Ishikawa (cell line): ENCODE results near the gene NTSR1.
A peak's percentile ranks its signal among the peaks of the same experiment; 100 is the strongest.

Source experiments
- CEBPB ChIP-seq: IDR thresholded peaks from 2 replicates; pipeline ENCODE4 v1.6.1; 2012
- CREB1 ChIP-seq: IDR thresholded peaks from 2 replicates; pipeline ENCODE4 v1.6.1; 2012; ENCODE audit warnings: low read depth
- EGR1 ChIP-seq: IDR thresholded peaks from 2 replicates; pipeline ENCODE4 v1.6.1; 2012
- EP300 ChIP-seq: IDR thresholded peaks from 2 replicates; pipeline ENCODE4 v1.6.1; 2012; ENCODE audit warnings: borderline replicate concordance
- FOXM1 ChIP-seq: IDR thresholded peaks from 2 replicates; pipeline ENCODE4 v1.6.1; 2012; ENCODE audit warnings: low read depth, borderline replicate concordance
- MAX ChIP-seq: IDR thresholded peaks from 2 replicates; pipeline ENCODE4 v1.6.1; 2012
- NFIC ChIP-seq: IDR thresholded peaks from 2 replicates; pipeline ENCODE4 v1.6.1; 2012
- RAD21 ChIP-seq: IDR thresholded peaks from 2 replicates; pipeline ENCODE4 v1.6.1; 2012; ENCODE audit warnings: low read depth
- REST ChIP-seq: IDR thresholded peaks from 2 replicates; pipeline ENCODE4 v1.6.1; 2012; ENCODE audit warnings: low read depth, mild to moderate bottlenecking
- TAF1 ChIP-seq: IDR thresholded peaks from 2 replicates; pipeline ENCODE4 v1.6.1; 2012; ENCODE audit warnings: low read depth, mild to moderate bottlenecking
- TCF12 ChIP-seq: IDR thresholded peaks from 2 replicates; pipeline ENCODE4 v1.6.1; 2012; ENCODE audit warnings: low read depth
- TEAD4 ChIP-seq: IDR thresholded peaks from 2 replicates; pipeline ENCODE4 v1.6.1; 2012
- USF1 ChIP-seq: IDR thresholded peaks from 2 replicates; pipeline ENCODE4 v1.6.1; 2012
- YY1 ChIP-seq: IDR thresholded peaks from 2 replicates; pipeline ENCODE4 v1.6.1; 2012; ENCODE audit warnings: low read depth
- ZBTB7A ChIP-seq: IDR thresholded peaks from 2 replicates; pipeline ENCODE4 v1.6.1; 2012; ENCODE audit warnings: low read depth

The NTSR1 gene

GRCh38 chr20:62807444-62808210, 99.0 kb downstream of the NTSR1 start:
- TF ChIP-seq TCF12 (no peak), EP300 (no peak), MAX (no peak)

GRCh38 chr20:62808211-62808865, 99.7 kb downstream of the NTSR1 start:
- TF ChIP-seq EGR1 (no peak), RAD21 (peak; percentile 73), EP300 (no peak)

- TF ChIP-seq EP300, result no peak
- TF ChIP-seq REST, result no peak
- no peak for TF ChIP-seq NFIC
- TF ChIP-seq RAD21, result no peak
- TF ChIP-seq TCF12, result no peak
- TF ChIP-seq CREB1, result no peak
- no peak for TF ChIP-seq FOXM1
- TF ChIP-seq EGR1, result no peak
- TF ChIP-seq TEAD4, result no peak
- TF ChIP-seq ZBTB7A, result no peak
- no peak for TF ChIP-seq TAF1
- TF ChIP-seq CEBPB, result no peak
- no peak for TF ChIP-seq YY1
- TF ChIP-seq MAX, result no peak
Measured at GRCh38 chr20:62809530-62810428, 101.1 kb downstream of the NTSR1 start.

GRCh38 chr20:62811320-62811719, 102.7 kb downstream of the NTSR1 start:
- TF ChIP-seq REST (no peak), ZBTB7A (no peak), EGR1 (no peak), USF1 (no peak), TCF12 (no peak), MAX (no peak), EP300 (no peak), YY1 (no peak), TEAD4 (no peak), RAD21 (no peak), CREB1 (no peak), TAF1 (no peak), FOXM1 (no peak), CEBPB (no peak), NFIC (no peak)

- TF ChIP-seq EGR1, result no peak
- TF ChIP-seq FOXM1, result no peak
- TF ChIP-seq NFIC, result no peak
- TF ChIP-seq ZBTB7A, result no peak
- TF ChIP-seq TEAD4, result no peak
- no peak for TF ChIP-seq USF1
Measured at GRCh38 chr20:62811720-62812119, 103.1 kb downstream of the NTSR1 start.
